HG02642 (cell line): ENCODE measurements around the gene PNMA6F.
"Not testable (repeated sequence)": the region's sequence is repeated elsewhere in the genome, so short reads cannot be mapped to it uniquely, and the experiment has no call there.

Experiments used
- ATAC-seq: cut with Tn5 transposase; IDR thresholded peaks from one replicate; pipeline ENCODE4 v1.9.1; 2021; ENCODE audit warnings: mild to moderate bottlenecking; ENCODE audit not compliant: unreplicated experiment, poor library complexity

Gene PNMA6F

DNA sequence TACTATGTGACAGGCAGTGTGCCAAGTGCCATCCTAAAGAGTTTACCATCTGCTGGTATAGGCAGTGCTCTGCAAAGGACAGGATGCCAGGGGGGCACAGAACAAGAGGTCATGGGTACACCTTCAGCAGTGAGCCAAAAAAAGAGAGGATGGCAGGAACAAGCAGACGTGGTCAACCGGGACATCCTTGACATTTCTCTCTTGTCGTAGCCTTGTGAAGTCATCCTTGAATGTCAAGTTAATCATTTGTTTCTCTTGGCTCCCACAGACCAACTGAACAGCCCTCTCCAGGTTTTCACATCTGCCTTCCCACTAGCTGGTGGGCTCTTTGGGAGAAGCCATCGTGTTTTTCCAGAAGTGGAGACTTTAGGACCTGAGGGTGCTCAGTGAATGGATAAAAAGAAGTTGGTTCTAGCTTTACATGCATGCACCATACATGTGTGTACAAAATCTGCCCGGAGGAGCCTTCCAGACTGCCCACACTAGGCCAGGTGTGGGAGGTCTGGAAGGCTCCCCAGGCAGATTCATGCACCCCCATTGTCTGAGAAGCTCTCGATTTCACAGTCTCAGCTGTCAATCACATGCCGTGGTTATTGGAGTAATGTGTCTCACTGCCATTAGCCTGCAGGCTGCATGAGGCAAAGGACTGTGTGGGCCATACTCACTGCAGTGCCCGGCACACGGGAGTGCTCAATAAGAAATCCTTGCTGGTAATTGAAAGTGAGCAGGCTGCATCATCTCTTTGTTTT, 16.4 kb downstream of the PNMA6F start:
- ATAC-seq: no peak

DNA sequence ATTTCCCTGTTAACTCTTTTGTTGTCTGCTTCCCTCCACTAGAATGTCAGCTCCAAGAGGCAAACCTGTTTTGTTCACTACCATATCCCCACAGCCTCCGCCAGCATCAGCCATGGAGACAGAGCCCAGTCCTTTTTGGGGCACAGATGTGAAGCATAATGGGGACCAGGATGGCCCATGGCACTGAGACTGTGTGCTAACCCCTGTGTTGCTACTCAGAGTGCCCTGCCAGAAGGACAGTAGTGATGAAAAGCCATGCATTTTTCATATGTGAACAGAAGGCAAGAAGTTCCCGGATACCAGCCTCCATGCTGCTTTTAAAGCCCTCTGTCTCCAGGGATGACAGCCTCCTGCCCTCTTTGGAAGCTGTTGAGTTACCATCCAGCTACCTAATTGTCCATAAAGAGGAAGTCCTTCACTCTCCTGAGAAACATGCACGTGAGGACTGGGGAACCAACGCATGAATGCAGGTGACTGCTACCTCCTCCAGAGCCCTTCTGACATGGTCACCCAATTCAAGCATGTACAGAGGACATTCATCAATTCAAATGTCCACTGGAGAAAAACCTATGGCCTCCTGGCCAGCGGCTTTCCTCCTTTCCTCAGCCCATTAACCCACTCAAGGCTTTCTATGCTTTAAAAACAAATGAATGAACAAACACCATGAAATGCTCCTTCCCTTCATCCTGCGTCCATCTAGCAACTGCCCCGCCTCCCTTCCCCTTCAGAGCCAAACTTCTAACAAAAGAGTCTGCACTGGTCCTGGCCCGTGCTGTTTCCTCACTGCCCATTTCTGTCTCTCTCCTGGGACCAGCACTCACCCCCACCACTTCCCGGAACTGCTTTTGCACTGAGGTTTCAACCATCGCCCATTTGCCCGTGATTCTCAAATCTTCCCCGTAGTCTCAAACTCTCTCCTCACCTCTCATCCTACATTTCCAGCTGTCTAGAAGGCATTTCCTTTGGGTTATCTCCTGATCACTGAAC, 18.0 kb downstream of the PNMA6F start:
- ATAC-seq: no peak

DNA sequence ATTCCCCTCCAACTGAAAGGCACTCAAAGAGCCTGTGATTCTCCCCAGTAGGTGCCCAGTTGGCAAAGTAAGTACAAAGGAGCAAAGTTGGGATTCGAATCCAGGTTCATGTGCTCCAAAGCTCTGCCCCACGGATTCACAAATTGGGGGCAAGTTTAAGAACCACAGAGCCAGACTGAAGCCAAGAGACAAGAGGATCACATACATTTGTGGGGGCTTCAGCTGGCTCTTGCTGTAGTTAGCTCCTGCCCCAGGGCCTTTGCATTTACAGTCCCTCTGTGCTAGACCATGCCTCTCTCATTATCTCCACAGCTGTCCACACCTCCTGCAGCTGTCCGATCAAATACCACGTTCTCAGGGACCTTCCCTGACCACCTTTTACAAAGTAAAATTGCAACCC, 18.8 kb downstream of the PNMA6F start:
- no peak for ATAC-seq

DNA sequence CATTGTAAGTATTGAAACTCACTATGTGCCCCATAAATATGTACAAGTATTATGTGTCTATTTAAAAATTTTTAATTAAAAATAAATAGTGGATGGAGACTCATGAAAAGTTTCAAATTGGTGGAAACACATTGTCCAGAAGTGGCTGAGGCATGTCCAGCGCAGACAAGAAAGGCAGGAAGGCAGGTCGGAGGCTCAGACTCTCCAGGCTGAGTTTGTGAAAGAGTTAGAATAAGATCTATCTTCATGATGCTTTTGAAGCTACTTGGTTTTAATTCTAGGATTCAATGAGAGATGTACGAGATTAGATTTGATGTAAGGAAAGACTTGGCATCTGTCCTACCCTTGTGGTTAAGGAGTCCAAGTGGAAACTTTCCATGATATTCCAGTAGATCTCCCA, 19.8 kb downstream of the PNMA6F start:
- no peak for ATAC-seq

DNA sequence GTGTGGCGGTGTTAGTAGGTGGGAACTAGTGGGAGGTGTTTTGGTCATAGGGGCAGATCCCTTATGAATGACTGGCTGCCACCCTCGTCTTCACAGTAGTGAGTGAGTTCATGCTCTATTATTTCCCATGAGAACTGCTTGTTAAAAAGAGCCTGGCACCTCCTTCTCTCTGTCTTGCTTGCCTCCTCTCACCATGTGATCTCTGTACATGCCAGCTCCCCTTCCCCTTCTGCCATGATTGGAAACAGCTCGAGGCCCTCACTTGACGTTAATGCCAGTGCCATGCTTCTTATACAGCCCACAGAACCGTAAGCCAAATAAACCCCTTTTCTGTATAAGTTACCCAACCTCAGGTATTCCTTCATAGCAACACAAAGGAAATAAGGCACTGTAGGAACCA, 21.7 kb downstream of the PNMA6F start:
- ATAC-seq: no peak

DNA sequence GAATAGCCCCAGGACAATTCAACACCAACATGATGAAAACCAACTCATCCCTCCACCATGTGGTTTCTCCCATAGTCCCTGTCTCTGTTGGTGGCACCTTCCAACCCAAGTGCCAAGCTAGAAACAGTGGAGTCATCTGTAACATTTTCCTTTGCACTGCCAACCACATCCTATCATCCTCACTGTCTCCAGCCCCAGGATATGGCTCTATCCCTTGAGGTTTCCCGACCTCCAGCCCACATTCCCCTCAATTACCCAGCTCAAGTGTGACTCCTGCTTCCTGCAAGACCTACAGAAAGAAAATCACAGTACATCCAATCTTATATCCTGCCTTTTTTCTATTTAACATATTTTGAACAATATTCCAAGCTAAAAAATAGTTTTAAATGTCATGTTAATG, 24.2 kb downstream of the PNMA6F start:
- ATAC-seq: no peak

DNA sequence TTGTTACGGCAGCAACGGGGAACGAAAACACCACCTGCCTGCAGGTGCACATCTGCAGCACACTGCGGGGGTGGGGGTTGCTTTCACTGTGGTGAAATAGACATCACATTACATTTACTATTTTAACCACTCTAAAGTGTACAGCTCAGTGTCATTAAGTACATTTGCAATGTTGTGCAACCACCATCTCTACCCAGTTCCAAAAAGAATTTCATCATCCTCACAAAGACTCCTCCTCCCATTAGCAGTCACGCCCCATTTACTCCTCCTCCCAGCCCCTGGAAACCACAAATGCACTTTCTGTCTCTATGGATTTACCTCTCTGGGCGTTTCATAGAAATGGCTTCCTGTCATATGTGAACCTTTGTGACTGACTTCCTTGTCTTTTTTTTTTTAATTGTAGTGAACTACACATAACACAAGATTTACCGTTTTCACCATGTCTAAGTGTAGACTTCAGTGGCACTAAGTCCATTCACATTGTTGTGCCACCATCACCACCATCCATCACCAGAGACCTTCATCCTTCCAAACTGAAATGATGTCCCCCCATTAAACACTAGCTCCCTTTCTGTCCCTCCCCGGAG, 28.0 kb downstream of the PNMA6F start:
- ATAC-seq: peak; percentile 52

DNA sequence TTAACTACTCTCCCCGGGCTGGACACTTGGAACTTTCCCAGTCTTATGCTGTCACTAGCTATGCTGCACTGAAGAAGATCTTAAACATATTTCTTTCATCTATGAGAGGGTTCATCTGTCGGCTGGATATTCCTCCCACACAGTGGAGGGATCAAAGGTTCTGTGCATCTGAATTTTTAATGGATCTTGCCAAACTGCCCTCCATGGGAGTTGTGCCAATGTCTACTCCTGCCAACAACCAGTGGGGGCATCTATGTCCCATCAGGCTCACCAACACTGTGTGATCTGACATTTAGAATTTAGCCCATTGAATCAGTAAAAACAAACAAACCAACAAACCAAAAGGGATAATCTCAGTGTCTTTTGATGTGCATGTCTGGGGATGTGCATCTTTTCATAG, 32.8 kb downstream of the PNMA6F start:
- not testable (repeated sequence) for ATAC-seq

DNA sequence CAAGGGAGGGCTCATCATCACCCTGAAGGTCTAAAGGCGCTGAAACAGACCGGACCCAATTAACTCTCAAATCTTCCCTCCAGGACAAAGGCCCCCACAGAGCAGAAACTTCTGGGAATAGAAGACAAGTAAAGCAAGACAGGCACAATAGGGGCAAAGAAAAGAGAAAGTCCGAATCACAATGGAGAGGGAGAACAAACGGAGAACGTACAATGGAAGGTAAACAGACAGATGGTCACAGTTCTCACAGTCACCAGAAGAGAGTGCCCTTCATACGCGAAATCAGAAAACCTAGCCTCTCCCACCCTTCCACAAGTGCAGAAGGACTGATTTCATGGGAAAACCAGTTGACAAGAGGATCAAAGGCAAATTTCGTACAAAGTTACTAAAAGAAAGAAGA, 35.9 kb downstream of the PNMA6F start:
- not testable (repeated sequence) for ATAC-seq

DNA sequence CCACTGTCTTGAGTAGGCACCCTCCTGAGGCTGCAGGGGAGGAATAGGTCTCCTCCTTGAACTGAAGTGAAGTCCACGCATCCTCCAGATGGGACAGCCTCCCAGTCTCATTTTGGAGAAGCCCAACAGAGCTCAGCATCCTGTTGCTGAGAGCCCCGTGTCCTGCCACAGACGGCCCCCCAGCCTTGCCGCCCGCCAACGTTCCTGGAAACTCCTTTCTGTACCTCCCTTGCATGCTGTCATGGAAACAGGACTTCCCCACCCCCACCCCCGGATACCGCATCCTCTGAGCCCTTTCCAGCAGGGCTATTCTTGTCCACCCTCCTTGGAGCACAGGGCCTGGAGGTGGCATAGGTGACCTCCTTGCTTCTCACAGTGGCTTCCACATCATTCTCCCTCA, 37.6 kb downstream of the PNMA6F start:
- ATAC-seq: not testable (repeated sequence)

DNA sequence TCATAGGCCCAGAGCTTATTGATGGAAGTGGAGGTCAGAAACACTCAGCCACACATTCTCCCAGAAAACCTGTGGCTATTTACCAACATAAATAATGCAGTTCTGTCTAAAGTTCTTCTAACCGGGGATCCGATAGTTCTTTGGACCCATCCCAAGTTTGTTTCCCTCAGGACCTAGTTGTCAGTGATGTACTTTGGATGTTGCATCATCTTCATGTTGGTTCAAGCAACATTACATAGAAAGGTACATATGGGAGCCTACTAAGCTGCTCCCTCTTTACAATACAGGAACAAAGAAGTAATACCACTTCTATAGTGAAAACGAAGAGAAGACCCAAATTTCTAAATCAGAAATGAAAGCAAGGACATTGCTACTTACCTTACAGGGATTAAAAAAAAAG, 39.8 kb downstream of the PNMA6F start:
- ATAC-seq: not testable (repeated sequence)

DNA sequence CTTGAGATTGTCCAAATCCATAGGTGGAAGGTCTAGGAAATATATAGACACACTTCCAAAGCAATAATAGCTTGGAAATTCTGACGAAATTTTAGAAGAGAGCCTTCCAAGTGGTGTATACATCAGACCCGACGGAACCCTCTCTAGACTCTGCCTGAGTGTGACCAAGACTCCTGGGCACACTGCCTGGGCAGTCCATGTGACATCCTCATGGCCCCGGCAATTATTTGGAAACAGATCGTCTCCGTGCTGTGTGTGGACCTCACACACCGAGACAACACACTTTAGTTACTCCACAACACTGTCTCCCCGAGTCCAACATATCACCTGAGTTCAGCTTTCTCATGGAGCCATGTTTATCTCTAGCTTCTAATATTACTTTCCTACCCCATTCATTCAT, 42.3 kb downstream of the PNMA6F start:
- not testable (repeated sequence) for ATAC-seq

DNA sequence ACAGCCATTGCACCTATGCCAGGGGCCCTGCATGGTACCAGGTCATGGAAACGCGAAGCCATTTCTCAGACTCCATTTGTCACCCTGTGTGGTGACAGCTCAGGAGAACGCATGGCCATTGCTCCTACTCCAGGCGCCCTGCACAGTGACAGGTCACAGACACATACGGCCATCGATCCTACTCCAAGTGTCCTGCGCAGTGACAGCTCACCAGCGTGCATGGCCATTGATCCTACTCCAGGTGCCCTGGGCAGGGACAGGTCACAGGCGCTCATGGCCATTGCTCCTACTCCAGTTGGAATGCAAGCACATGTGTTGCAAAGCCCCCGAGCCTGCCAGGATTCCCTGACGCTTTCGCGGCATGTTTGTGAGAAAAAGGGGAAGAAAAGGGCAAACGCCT, 45.5 kb downstream of the PNMA6F start:
- ATAC-seq: not testable (repeated sequence)

DNA sequence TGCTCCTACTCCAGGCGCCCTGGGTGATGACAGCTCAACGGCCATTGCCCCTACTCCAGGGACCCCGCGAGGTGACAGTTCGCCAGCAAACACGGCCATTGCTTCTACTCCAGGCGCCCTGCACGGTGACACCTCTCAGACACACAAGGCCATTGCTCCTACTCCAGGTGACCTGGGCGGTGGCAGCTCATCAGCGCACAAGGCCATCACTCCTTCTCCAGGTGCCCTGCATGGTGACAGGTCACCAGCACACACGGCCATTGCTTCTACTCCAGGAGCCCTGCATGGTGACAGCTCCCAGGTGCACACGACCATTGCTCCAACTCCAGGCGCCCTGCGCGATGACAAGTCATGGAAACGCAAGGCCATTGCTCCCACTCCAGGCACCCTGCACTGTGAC, 46.1 kb downstream of the PNMA6F start:
- not testable (repeated sequence) for ATAC-seq

DNA sequence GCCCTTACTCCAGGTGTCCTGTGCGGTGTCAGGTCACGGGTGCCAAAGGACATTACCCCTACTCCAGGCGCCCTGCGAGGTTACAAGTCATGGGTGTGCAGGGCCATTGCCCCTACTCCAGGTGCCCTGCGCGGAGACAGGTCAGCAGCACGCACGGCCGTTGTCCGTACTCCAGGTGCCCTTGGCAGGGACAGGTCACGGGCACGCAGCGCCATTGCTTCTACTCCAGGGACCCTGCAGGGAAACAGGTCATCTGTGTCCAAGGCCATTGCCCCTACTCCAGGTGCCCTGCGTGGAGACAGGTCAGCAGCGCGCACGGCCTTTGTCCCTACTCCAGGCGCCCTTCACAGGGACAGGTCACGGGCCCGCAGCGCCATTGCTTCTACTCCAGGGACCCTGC, 49.0 kb downstream of the PNMA6F start:
- not testable (repeated sequence) for ATAC-seq

DNA sequence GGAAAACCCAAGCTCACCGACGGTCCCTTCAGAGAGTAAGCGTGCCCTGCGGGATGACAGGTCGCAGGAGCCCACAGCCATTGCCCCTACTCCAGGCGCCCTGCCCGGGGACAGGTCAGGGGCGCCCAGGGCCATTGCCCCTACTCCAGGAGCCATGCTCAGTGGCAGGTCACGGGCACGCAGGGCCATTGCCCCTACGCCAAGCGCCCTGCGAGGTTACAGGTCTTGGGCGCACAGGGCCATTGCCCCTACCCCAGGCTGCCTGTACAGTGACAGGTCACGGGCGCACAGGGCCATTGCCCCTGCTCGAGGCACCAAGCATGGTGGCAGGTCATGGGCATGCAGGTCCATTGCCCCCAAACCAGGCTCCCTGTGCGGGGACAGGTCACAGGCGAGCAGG, 49.5 kb downstream of the PNMA6F start:
- ATAC-seq: not testable (repeated sequence)
